GM23338 (cell line): ENCODE results near the gene GP5.

Experiments used
- CREB1 ChIP-seq: fragments of 250-450 bp; sonication (Bioruptor Pico); IDR thresholded peaks from 2 replicates; pipeline ENCODE4 v1.5.0; 2020; ENCODE audit warnings: low read depth, mild to moderate bottlenecking, moderate library complexity
- ETS1 ChIP-seq: IDR thresholded peaks from 2 replicates; pipeline ENCODE4 v1.6.1; 2016; ENCODE audit warnings: antibody characterized with exemption
- ZNF462 ChIP-seq: fragments of 250-450 bp; sonication (Bioruptor Pico); IDR thresholded peaks from 2 replicates; pipeline ENCODE4 v1.5.0; 2020; ENCODE audit warnings: mild to moderate bottlenecking, moderate library complexity
- TF ChIP-seq, protein P1 (sequence below), 2 experiments: fragments of 200-600 bp in 1 of 2; sonication (generic) in 1 of 2; conservative IDR thresholded peaks; 2 replicates each; pipeline versions ENCODE4 v1.5.1 to v1.6.1; 2016 to 2017; ENCODE audit warnings: antibody characterized with exemption in 2 of 2, low read depth in 2 of 2, mild to moderate bottlenecking in 2 of 2, moderate library complexity in 1 of 2

GRCh38 chr3:194401868-194402329, 2.8 kb upstream of the GP5 start:
- TF ChIP-seq, protein P1, sequence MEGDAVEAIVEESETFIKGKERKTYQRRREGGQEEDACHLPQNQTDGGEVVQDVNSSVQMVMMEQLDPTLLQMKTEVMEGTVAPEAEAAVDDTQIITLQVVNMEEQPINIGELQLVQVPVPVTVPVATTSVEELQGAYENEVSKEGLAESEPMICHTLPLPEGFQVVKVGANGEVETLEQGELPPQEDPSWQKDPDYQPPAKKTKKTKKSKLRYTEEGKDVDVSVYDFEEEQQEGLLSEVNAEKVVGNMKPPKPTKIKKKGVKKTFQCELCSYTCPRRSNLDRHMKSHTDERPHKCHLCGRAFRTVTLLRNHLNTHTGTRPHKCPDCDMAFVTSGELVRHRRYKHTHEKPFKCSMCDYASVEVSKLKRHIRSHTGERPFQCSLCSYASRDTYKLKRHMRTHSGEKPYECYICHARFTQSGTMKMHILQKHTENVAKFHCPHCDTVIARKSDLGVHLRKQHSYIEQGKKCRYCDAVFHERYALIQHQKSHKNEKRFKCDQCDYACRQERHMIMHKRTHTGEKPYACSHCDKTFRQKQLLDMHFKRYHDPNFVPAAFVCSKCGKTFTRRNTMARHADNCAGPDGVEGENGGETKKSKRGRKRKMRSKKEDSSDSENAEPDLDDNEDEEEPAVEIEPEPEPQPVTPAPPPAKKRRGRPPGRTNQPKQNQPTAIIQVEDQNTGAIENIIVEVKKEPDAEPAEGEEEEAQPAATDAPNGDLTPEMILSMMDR (conservative IDR thresholded peaks at IDR 0.05; ENCODE audit: low read depth in 2 of 2) = no peak
- TF ChIP-seq ZNF462 (CRISPR knock-in tag) = no peak
- no peak for TF ChIP-seq CREB1 (CRISPR knock-in tag)
- no peak for TF ChIP-seq ETS1
